Panc1 (cell line): ENCODE measurements around the gene HNF1A. TPM values are rescaled to one million over a fixed set of nuclear protein-coding genes. Genes with fewer than 3 reads are reported as not detected.

ENCODE experiments used
- ATAC-seq: fragments of 200-7000 bp; cut with Tn5 transposase; 2 replicates; pipeline ENCODE4 v1.9.1; 2020; ENCODE audit warnings: mild to moderate bottlenecking, moderate library complexity
- BruUV-seq: library from RNA; stranded (reverse); fragments of 400-500 nt; replicated peaks from 2 replicates; lab custom pipeline; 2021; lab: Mats Ljungman, UMichigan
- CTCF ChIA-PET: fragments of 300-600 bp; sonication (Branson Sonifier 250); formaldehyde crosslinking; loops from one replicate; lab custom pipeline; 2022; ENCODE audit warnings: antibody characterized with exemption; lab: Charles Lee
- POLR2A ChIA-PET: fragments of 300-600 bp; sonication (Branson Sonifier 250); formaldehyde crosslinking; loops from one replicate; lab custom pipeline; 2022; ENCODE audit warnings: antibody characterized with exemption; lab: Charles Lee
- DNase-seq: peaks from one replicate; pipeline ENCODE4 v3.0.0-alpha.2; 2010; ENCODE audit warnings: low read depth, low spot score
- H3K27ac ChIP-seq: 2 replicates; pipeline ENCODE4 v1.5.1; 2011; ENCODE audit warnings: mild to moderate bottlenecking, low read length, inconsistent platforms
- H3K27me3 ChIP-seq: fragments of 200-500 bp; sonication (Bioruptor generic); 2 replicates; pipeline ENCODE4 v1.6.0; 2014; ENCODE audit warnings: low read length, inconsistent platforms; ENCODE audit not compliant: control insufficient read depth, insufficient read depth
- H3K36me3 ChIP-seq: fragments of 200-500 bp; sonication (Bioruptor generic); 2 replicates; pipeline ENCODE4 v1.5.1; 2014; ENCODE audit warnings: inconsistent platforms, mild to moderate bottlenecking, low read length, moderate library complexity; ENCODE audit not compliant: control insufficient read depth, insufficient read depth
- H3K4me1 ChIP-seq: 2 replicates; pipeline ENCODE4 v1.5.1; 2011; ENCODE audit warnings: inconsistent platforms, mild to moderate bottlenecking, low read length, moderate library complexity; ENCODE audit not compliant: control insufficient read depth, insufficient read depth
- H3K4me3 ChIP-seq, 2 experiments: 2 replicates each; pipeline ENCODE4 v1.5.1; 2011 to 2012; ENCODE audit warnings: low read depth in 2 of 2, low read length in 2 of 2, mild to moderate bottlenecking in 2 of 2, inconsistent platforms in 1 of 2, moderate library complexity in 1 of 2
- H3K9me3 ChIP-seq: fragments of 200-500 bp; sonication (Bioruptor generic); 2 replicates; pipeline ENCODE4 v1.5.1; 2014; ENCODE audit warnings: low read depth, mild to moderate bottlenecking, inconsistent platforms, low read length, moderate library complexity; ENCODE audit not compliant: control insufficient read depth, insufficient read depth
- CTCF ChIP-seq: fragments of 450-650 bp; IDR thresholded peaks from 2 replicates; pipeline ENCODE4 v1.5.1; 2017; ENCODE audit warnings: mild to moderate bottlenecking
- POLR2AphosphoS5 ChIP-seq: IDR thresholded peaks from 2 replicates; pipeline ENCODE4 v1.6.1; 2012; ENCODE audit warnings: mild to moderate bottlenecking, low read depth, low read length, moderate library complexity
- SIN3A ChIP-seq: IDR thresholded peaks from 2 replicates; pipeline ENCODE4 v1.6.1; 2012; ENCODE audit warnings: low read depth, mild to moderate bottlenecking, low read length, moderate library complexity, borderline replicate concordance; ENCODE audit not compliant: insufficient read depth
- TCF7L2 ChIP-seq: IDR thresholded peaks from 2 replicates; pipeline ENCODE4 v1.6.1; 2011; ENCODE audit warnings: mild to moderate bottlenecking, low read depth, low read length, inconsistent platforms
- in situ Hi-C: cut with HindIII; loops from 2 replicates; pipeline ENCODE4 v1.10.0; 2016; ENCODE audit warnings: low sequenced_read_pairs, low pct_unique_long_range_greater_than_20kb
- intact Hi-C: fragments of 100-400 bp; cut with micrococcal nuclease; formaldehyde crosslinking; loops from one replicate; pipeline ENCODE4 v1.10.0; 2022; ENCODE audit not compliant: unreplicated experiment
- total RNA-seq: library from RNA; stranded (reverse); gene quantifications from one replicate; pipeline ENCODE4 v1.2.1, GENCODE V29; 2021; ENCODE audit not compliant: unreplicated experiment
- TF ChIP-seq, protein P1 (sequence below), 2 experiments: IDR thresholded peaks; 2 replicates each; pipeline ENCODE4 v1.6.1; 2011 to 2012; ENCODE audit warnings: low read depth in 2 of 2, control low read depth in 1 of 2, low read length in 1 of 2, mild to moderate bottlenecking in 1 of 2, moderate library complexity in 1 of 2; ENCODE audit not compliant: insufficient read depth in 1 of 2

Gene HNF1A
- total RNA-seq, 1 experiment from 2014 or later: 0.26 TPM

DNA sequence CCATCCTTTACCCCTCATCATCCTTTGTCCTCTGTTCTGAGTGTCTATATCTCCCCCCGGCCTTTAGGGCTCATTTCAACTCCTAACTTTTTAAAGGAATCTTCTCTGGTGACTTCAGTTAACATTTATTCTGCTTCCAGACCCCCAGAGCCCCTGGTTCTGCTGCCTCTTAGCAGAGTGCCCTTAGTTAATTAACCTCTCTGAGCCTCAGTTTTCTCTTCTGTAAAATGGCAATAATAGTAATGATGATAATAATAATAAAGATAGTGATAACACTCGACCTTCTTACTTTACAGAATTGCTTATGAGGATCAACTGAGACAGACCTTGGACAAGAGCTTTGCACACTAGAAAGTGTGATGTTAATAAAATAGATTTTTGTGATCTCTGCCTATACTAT, 44.4 kb downstream of the HNF1A start:
- in situ Hi-C loops: no loop called here
- ATAC-seq (no peak), DNase-seq (no peak)
- intact Hi-C loops: no loop called here
- ChIA-PET POLR2A (no interaction called here), CTCF (no interaction called here)
- Histone ChIP-seq H3K9me3 (no peaks in the 10 kb centered on the region), H3K27ac (no peak overlapping the region), H3K4me1 (no peaks in the 10 kb centered on the region), H3K27me3 (no peaks in the 10 kb centered on the region; the same call in 1 of the 2 replicates), H3K4me3 (no peak overlapping the region), H3K36me3 (no peaks in the 10 kb centered on the region)
- no TSS peak for BruUV-seq
- TF ChIP-seq POLR2AphosphoS5: no peak
- TF ChIP-seq SIN3A: no peak
- TF ChIP-seq TCF7L2: no peak
- TF ChIP-seq CTCF: no peak
- TF ChIP-seq, protein P1, sequence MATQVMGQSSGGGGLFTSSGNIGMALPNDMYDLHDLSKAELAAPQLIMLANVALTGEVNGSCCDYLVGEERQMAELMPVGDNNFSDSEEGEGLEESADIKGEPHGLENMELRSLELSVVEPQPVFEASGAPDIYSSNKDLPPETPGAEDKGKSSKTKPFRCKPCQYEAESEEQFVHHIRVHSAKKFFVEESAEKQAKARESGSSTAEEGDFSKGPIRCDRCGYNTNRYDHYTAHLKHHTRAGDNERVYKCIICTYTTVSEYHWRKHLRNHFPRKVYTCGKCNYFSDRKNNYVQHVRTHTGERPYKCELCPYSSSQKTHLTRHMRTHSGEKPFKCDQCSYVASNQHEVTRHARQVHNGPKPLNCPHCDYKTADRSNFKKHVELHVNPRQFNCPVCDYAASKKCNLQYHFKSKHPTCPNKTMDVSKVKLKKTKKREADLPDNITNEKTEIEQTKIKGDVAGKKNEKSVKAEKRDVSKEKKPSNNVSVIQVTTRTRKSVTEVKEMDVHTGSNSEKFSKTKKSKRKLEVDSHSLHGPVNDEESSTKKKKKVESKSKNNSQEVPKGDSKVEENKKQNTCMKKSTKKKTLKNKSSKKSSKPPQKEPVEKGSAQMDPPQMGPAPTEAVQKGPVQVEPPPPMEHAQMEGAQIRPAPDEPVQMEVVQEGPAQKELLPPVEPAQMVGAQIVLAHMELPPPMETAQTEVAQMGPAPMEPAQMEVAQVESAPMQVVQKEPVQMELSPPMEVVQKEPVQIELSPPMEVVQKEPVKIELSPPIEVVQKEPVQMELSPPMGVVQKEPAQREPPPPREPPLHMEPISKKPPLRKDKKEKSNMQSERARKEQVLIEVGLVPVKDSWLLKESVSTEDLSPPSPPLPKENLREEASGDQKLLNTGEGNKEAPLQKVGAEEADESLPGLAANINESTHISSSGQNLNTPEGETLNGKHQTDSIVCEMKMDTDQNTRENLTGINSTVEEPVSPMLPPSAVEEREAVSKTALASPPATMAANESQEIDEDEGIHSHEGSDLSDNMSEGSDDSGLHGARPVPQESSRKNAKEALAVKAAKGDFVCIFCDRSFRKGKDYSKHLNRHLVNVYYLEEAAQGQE (IDR thresholded peaks at IDR 0.05; ENCODE audit: insufficient read depth in 1 of 2, low read depth in 2 of 2, low read length in 1 of 2): no peak

DNA sequence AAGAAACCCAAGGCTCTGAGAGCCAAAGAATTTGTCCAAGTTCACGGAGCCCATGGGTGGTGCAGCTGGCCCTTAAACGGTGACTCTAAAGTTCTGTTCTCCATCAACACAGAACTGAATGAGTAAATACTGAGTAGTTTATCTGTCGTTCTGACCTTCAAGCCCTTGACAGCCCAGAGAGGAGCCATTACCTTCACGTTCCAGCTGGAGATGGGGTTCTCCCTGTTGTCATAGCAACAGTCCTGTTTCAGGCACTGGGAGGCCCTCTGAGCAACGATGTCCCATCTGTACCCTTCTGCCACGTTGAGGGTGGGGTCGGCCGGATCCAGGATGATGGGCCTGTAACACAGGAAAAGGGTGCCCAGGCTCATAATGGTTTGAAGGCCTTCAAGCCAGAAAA, 45.5 kb downstream of the HNF1A start:
- Histone ChIP-seq H3K27ac (no peak overlapping the region), H3K4me3 (no peak overlapping the region), H3K27me3 (no peaks in the 10 kb centered on the region; the same call in 1 of the 2 replicates), H3K36me3 (no peaks in the 10 kb centered on the region), H3K9me3 (no peaks in the 10 kb centered on the region), H3K4me1 (no peaks in the 10 kb centered on the region)
- in situ Hi-C loops: no loop called here
- TF ChIP-seq CTCF (no peak), SIN3A (no peak), TCF7L2 (no peak), POLR2AphosphoS5 (no peak)
- TF ChIP-seq, protein P1 (IDR thresholded peaks at IDR 0.05; ENCODE audit: insufficient read depth in 1 of 2, low read depth in 2 of 2, low read length in 1 of 2): no peak
- POLR2A ChIA-PET: interaction anchor here (0.5 kb wide), 1 partner anchor 97 kb away, joined by 3 read pairs; no protein-coding TSS in a partner anchor
- intact Hi-C loops: no loop called here
- no TSS peak for BruUV-seq
- CTCF ChIA-PET: no interaction called here
- DNase-seq (no peak), ATAC-seq (no peak)
